CD14-positive monocyte (primary cell): ENCODE results near the gene KCNJ6. TPM values are rescaled to one million over a fixed set of nuclear protein-coding genes. Genes with fewer than 3 reads are reported as not detected.

Experiments used
- DNase-seq, 3 donors: peaks; one replicate each; pipeline ENCODE4 v3.0.0-alpha.2; 2011 to 2022
- H2AFZ ChIP-seq: 2 replicates; pipeline ENCODE4 v1.6.0; 2012; ENCODE audit warnings: mild to moderate bottlenecking, low read depth, low read length, inconsistent platforms; ENCODE audit not compliant: insufficient read depth, poor library complexity, severe bottlenecking
- H3K27ac ChIP-seq, 2 donors: 1 replicate in 1 of 2; 2 replicates in 1 of 2; pipeline ENCODE4 v1.5.1; 2012 to 2013; ENCODE audit warnings: low read length in 2 of 2, control low read depth in 1 of 2, inconsistent platforms in 1 of 2, low read depth in 1 of 2, mild to moderate bottlenecking in 1 of 2
- H3K27me3 ChIP-seq, 2 donors: one replicate each; pipeline versions ENCODE4 v1.6.0 to v1.6.1; 2011 to 2013; ENCODE audit warnings: low read length in 2 of 2; ENCODE audit not compliant: control insufficient read depth in 2 of 2, insufficient read depth in 2 of 2
- H3K36me3 ChIP-seq, 2 donors: replicated peaks in 1 of 2; 1 replicate in 1 of 2; 2 replicates in 1 of 2; pipeline versions ENCODE4 v1.5.1 to v1.6.1; 2012 to 2013; ENCODE audit warnings: low read length in 2 of 2, control low read depth in 1 of 2, inconsistent platforms in 1 of 2, mild to moderate bottlenecking in 1 of 2; ENCODE audit not compliant: insufficient read depth in 2 of 2, control insufficient read depth in 1 of 2
- H3K4me1 ChIP-seq, 2 donors: 1 replicate in 1 of 2; 2 replicates in 1 of 2; pipeline versions ENCODE4 v1.5.1 to v1.6.1; 2012 to 2013; ENCODE audit warnings: low read length in 2 of 2, control low read depth in 1 of 2, inconsistent platforms in 1 of 2, mild to moderate bottlenecking in 1 of 2, moderate library complexity in 1 of 2; ENCODE audit not compliant: insufficient read depth in 2 of 2, control insufficient read depth in 1 of 2
- H3K4me2 ChIP-seq: replicated peaks from 2 replicates; pipeline ENCODE3; 2012; ENCODE audit warnings: low read length, moderate library complexity, mild to moderate bottlenecking; ENCODE audit not compliant: poor library complexity, severe bottlenecking; ENCODE audit errors: extremely low read depth
- H3K4me3 ChIP-seq, 3 experiments: fragments of 200-600 bp in 1 of 3; sonication (generic) in 1 of 3; replicated peaks in 1 of 3; 1 replicate in 2 of 3; 2 replicates in 1 of 3; pipeline ENCODE4 v1.5.1; 2011 to 2013; ENCODE audit warnings: low read length in 3 of 3, mild to moderate bottlenecking in 3 of 3, control low read depth in 2 of 3, low read depth in 2 of 3, inconsistent platforms in 1 of 3, moderate library complexity in 1 of 3
- H3K79me2 ChIP-seq: 2 replicates; pipeline ENCODE4 v1.6.0; 2012; ENCODE audit warnings: mild to moderate bottlenecking, control low read depth, inconsistent platforms, low read length, moderate library complexity; ENCODE audit not compliant: insufficient read depth
- H3K9ac ChIP-seq: 2 replicates; pipeline ENCODE4 v1.6.0; 2017; ENCODE audit warnings: low read length, mild to moderate bottlenecking; ENCODE audit not compliant: insufficient read depth, poor library complexity, severe bottlenecking
- H3K9me3 ChIP-seq, 2 donors: replicated peaks in 1 of 2; 1 replicate in 1 of 2; 2 replicates in 1 of 2; pipeline versions ENCODE4 v1.5.1 to v1.6.1; 2012 to 2013; ENCODE audit warnings: low read length in 2 of 2, control low read depth in 1 of 2; ENCODE audit not compliant: control insufficient read depth in 1 of 2, insufficient read depth in 1 of 2
- H4K20me1 ChIP-seq: 2 replicates; pipeline ENCODE4 v1.6.0; 2012; ENCODE audit warnings: mild to moderate bottlenecking, low read length, control low read depth, moderate library complexity; ENCODE audit not compliant: insufficient read depth
- H3K27ac Mint-ChIP-seq, 7 donors: one replicate each; pipeline ENCODE4 v1.8.0; 2020; ENCODE audit warnings: mild to moderate bottlenecking in 7 of 7, mixed read lengths in 7 of 7, moderate library complexity in 6 of 7, inconsistent platforms in 2 of 7
- H3K27me3 Mint-ChIP-seq, 3 donors: one replicate each; pipeline ENCODE4 v1.8.0; 2021 to 2022; ENCODE audit warnings: low read depth in 3 of 3, mild to moderate bottlenecking in 3 of 3, mixed read lengths in 3 of 3, moderate library complexity in 3 of 3, inconsistent platforms in 1 of 3
- H3K36me3 Mint-ChIP-seq, 2 donors: one replicate each; pipeline ENCODE4 v1.8.0; 2020; ENCODE audit warnings: mixed read lengths in 2 of 2, inconsistent platforms in 1 of 2, mild to moderate bottlenecking in 1 of 2
- H3K4me1 Mint-ChIP-seq: one replicate; pipeline ENCODE4 v1.8.0; 2020; ENCODE audit warnings: mild to moderate bottlenecking, mixed read lengths
- H3K4me3 Mint-ChIP-seq, 2 donors: one replicate each; pipeline ENCODE4 v1.8.0; 2020; ENCODE audit warnings: mild to moderate bottlenecking in 2 of 2, mixed read lengths in 2 of 2, moderate library complexity in 1 of 2
- H3K9me3 Mint-ChIP-seq, 7 donors: one replicate each; pipeline ENCODE4 v1.8.0; 2020 to 2022; ENCODE audit warnings: mixed read lengths in 7 of 7, mild to moderate bottlenecking in 6 of 7, moderate library complexity in 6 of 7, inconsistent platforms in 2 of 7
- WGBS: methylation state at CpG from one replicate; pipeline ENCODE4 v1.1.5; 2013; ENCODE audit warnings: missing lambda C conversion rate; ENCODE audit not compliant: insufficient coverage; 5-methylcytosine and 5-hydroxymethylcytosine counted together
- intact Hi-C, 2 donors: fragments of 100-400 bp; cut with micrococcal nuclease; formaldehyde crosslinking; loops; one replicate each; pipeline versions ENCODE4 v1.15.0 to v1.15.1; 2023
- polyA plus RNA-seq, 3 donors: library from polyadenylated mRNA; depleted of rRNA in 1 of 3; unstranded in 2 of 3; stranded (reverse) in 1 of 3; fragments of 300-500 nt in 2 of 3; fragments of >200 nt in 1 of 3; fragmentation: Illumina TruSeq in 2 of 3; gene quantifications; 1 replicate in 2 of 3; 2 replicates in 1 of 3; pipeline ENCODE4 v1.2.3, GENCODE V29; 2012 to 2021
- TF ChIP-seq, protein P1 (sequence below): fragments of 200-600 bp; IDR thresholded peaks from one replicate; pipeline ENCODE4 v1.8.0; 2022; ENCODE audit warnings: antibody characterized with exemption, mild to moderate bottlenecking

Gene KCNJ6
- polyA plus RNA-seq, 3 donors: not detected

DNA sequence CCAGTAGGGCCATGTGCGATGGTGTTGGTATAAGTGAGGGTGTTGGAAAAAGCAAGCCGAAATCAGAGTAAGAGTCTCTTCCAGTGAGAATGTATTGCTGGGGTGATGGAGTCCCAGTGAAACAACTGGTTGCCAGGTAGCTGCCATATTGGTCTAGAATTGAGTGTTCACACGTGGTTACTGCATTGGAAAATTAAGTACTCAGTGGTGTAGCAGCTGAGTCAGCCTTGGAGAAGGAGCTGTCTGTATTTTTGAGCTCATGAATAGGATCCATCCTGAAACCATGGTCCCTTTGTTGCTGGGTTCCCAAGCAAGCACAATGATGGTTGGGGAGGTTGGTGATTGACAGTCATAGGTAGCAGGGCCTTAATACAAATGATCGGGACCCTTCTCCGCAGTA, 314.3 kb downstream of the KCNJ6 start:
- no peaks in the 10 kb centered on the region for H3K4me1 ChIP-seq
- H3K36me3 Mint-ChIP-seq: no peaks in the 10 kb centered on the region
- no peak overlapping the region for H3K4me3 Mint-ChIP-seq
- H3K27ac ChIP-seq: no peak overlapping the region
- H3K79me2 ChIP-seq: no peaks in the 10 kb centered on the region
- H3K27me3 ChIP-seq: no peaks in the 10 kb centered on the region
- H3K9me3 Mint-ChIP-seq: peaks cover 1 to 19% (median 10%) of the 10 kb centered on the region in 7 donors
- no peaks in the 10 kb centered on the region for H3K4me1 Mint-ChIP-seq
- WGBS: 93% methylated on average over 3 of the region's 5 CpGs
- no peak overlapping the region for H3K4me2 ChIP-seq
- intact Hi-C loops: no loop called here
- peaks cover 0 to 3% (median 1%) of the 10 kb centered on the region in 3 donors for H3K27me3 Mint-ChIP-seq
- no peak for DNase-seq
- no peak overlapping the region for H3K9ac ChIP-seq
- TF ChIP-seq, protein P1, sequence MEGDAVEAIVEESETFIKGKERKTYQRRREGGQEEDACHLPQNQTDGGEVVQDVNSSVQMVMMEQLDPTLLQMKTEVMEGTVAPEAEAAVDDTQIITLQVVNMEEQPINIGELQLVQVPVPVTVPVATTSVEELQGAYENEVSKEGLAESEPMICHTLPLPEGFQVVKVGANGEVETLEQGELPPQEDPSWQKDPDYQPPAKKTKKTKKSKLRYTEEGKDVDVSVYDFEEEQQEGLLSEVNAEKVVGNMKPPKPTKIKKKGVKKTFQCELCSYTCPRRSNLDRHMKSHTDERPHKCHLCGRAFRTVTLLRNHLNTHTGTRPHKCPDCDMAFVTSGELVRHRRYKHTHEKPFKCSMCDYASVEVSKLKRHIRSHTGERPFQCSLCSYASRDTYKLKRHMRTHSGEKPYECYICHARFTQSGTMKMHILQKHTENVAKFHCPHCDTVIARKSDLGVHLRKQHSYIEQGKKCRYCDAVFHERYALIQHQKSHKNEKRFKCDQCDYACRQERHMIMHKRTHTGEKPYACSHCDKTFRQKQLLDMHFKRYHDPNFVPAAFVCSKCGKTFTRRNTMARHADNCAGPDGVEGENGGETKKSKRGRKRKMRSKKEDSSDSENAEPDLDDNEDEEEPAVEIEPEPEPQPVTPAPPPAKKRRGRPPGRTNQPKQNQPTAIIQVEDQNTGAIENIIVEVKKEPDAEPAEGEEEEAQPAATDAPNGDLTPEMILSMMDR: no peak
- H3K9me3 ChIP-seq: peaks cover 3 to 5% of the 10 kb centered on the region in 2 donors
- no peak overlapping the region for H2AFZ ChIP-seq
- H3K27ac Mint-ChIP-seq: no peak overlapping the region
- H3K4me3 ChIP-seq: no peak overlapping the region
- H4K20me1 ChIP-seq: no peaks in the 10 kb centered on the region
- H3K36me3 ChIP-seq: no peaks in the 10 kb centered on the region

DNA sequence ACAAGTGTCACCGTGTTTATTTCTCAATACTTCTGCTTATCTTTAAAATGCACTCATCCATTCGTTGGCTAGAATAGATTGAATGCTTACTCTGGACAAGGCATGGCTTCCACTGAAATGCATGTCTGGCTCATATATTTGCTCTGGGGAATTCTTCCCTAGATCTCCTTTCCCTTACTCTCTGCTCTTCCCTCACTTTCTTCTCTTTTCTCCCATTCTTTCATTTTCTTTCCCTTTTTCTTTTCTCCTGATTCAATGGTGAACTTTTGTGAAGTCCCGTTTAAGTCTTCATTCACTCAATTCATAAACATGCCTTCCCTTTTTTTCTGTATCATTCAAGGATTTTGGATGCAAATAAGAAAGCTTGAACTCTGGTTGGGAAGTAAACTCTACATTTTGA, 315.2 kb downstream of the KCNJ6 start:
- H3K9me3 Mint-ChIP-seq: peaks cover 2 to 20% (median 10%) of the 10 kb centered on the region in 7 donors
- no peaks in the 10 kb centered on the region for H3K36me3 ChIP-seq
- H3K79me2 ChIP-seq: no peaks in the 10 kb centered on the region
- no peak overlapping the region for H3K27ac ChIP-seq
- no peaks in the 10 kb centered on the region for H3K36me3 Mint-ChIP-seq
- H3K9me3 ChIP-seq: peaks cover 3 to 5% of the 10 kb centered on the region in 2 donors
- H3K27me3 Mint-ChIP-seq: peaks cover 0 to 2% (median 1%) of the 10 kb centered on the region in 3 donors
- no peak for DNase-seq
- no peak overlapping the region for H3K4me2 ChIP-seq
- no peaks in the 10 kb centered on the region for H3K4me1 Mint-ChIP-seq
- TF ChIP-seq, protein P1: no peak
- H3K4me1 ChIP-seq: no peaks in the 10 kb centered on the region
- no peak overlapping the region for H3K9ac ChIP-seq
- no peak overlapping the region for H3K4me3 Mint-ChIP-seq
- no peaks in the 10 kb centered on the region for H3K27me3 ChIP-seq
- no peak overlapping the region for H2AFZ ChIP-seq
- no peak overlapping the region for H3K4me3 ChIP-seq
- intact Hi-C loops: no loop called here
- WGBS: 91% methylated on average over 2 of the region's 3 CpGs
- no peaks in the 10 kb centered on the region for H4K20me1 ChIP-seq
- H3K27ac Mint-ChIP-seq: no peak overlapping the region
